B cell (primary cell): ENCODE data around the gene AMACR. TPM values are rescaled to one million over a fixed set of nuclear protein-coding genes. Genes with fewer than 3 reads are reported as not detected.

ENCODE experiments used
- ATAC-seq: fragments of 200-7000 bp; cut with Tn5 transposase; one replicate; pipeline ENCODE4 v1.10.0; 2021; ENCODE audit warnings: low read depth, mild to moderate bottlenecking, moderate number of reproducible peaks, moderate library complexity
- CTCF ChIA-PET: fragments of 350-600 bp; sonication (Branson Sonifier 250); formaldehyde crosslinking; loops from one replicate; lab custom pipeline; 2021; ENCODE audit warnings: antibody characterized with exemption, inconsistent platforms; lab: Charles Lee
- POLR2A ChIA-PET: fragments of 350-600 bp; sonication (Branson Sonifier 250); formaldehyde crosslinking; loops from one replicate; lab custom pipeline; 2021; ENCODE audit warnings: antibody characterized with exemption; lab: Charles Lee
- DNase-seq: peaks from one replicate; pipeline ENCODE4 v3.0.0; 2013
- H2AFZ ChIP-seq: 2 replicates; pipeline ENCODE4 v1.6.1; 2012; ENCODE audit warnings: mild to moderate bottlenecking, low read depth, low read length; ENCODE audit not compliant: insufficient read depth, poor library complexity, severe bottlenecking
- H3K27ac ChIP-seq, 2 donors: 1 replicate in 1 of 2; 2 replicates in 1 of 2; pipeline ENCODE4 v1.5.1; 2012 to 2013; ENCODE audit warnings: low read length in 2 of 2, mild to moderate bottlenecking in 2 of 2, moderate library complexity in 1 of 2
- H3K27me3 ChIP-seq, 4 experiments: fragments of 200-600 bp in 1 of 4; sonication (generic) in 1 of 4; replicated peaks in 1 of 4; 1 replicate in 2 of 4; 2 replicates in 2 of 4; pipeline versions ENCODE4 v1.6.1 to v1.7.0; 2013 to 2016; ENCODE audit warnings: low read length in 3 of 4, mild to moderate bottlenecking in 2 of 4, mixed read lengths in 1 of 4, moderate library complexity in 1 of 4; ENCODE audit not compliant: insufficient read depth in 4 of 4, control insufficient read depth in 3 of 4; ENCODE audit errors: control extremely low read depth in 1 of 4
- H3K36me3 ChIP-seq, 2 experiments: replicated peaks in 1 of 2; 1 replicate in 1 of 2; 2 replicates in 1 of 2; pipeline versions ENCODE4 v1.6.1 to v1.7.1; 2013; ENCODE audit warnings: low read length in 1 of 2; ENCODE audit not compliant: insufficient read depth in 2 of 2, control insufficient read depth in 1 of 2; ENCODE audit errors: control extremely low read depth in 1 of 2, extremely low read depth in 1 of 2
- H3K4me1 ChIP-seq, 2 donors: fragments of 200-600 bp in 1 of 2; sonication (generic) in 1 of 2; 1 replicate in 1 of 2; 2 replicates in 1 of 2; pipeline versions ENCODE4 v1.5.1 to v1.6.1; 2013 to 2017; ENCODE audit warnings: low read length in 2 of 2; ENCODE audit not compliant: control insufficient read depth in 2 of 2, insufficient read depth in 2 of 2
- H3K4me2 ChIP-seq: replicated peaks from 2 replicates; pipeline ENCODE3; 2012; ENCODE audit warnings: mild to moderate bottlenecking, low read depth, low read length; ENCODE audit not compliant: poor library complexity, severe bottlenecking
- H3K4me3 ChIP-seq, 5 experiments: fragments of 200-600 bp in 1 of 5; sonication (generic) in 1 of 5; 1 replicate in 3 of 5; 2 replicates in 2 of 5; pipeline versions ENCODE4 v1.5.1 to v1.7.0; 2011 to 2016; ENCODE audit warnings: low read length in 4 of 5, mild to moderate bottlenecking in 4 of 5, low read depth in 2 of 5, control low read depth in 1 of 5, moderate library complexity in 1 of 5; ENCODE audit not compliant: insufficient read depth in 1 of 5; ENCODE audit errors: control extremely low read depth in 1 of 5, extremely low read depth in 1 of 5
- H3K79me2 ChIP-seq: fragments of 200-600 bp; sonication (generic); one replicate; pipeline ENCODE4 v1.6.0; 2016; ENCODE audit warnings: low read length; ENCODE audit not compliant: control insufficient read depth, insufficient read depth
- H3K9ac ChIP-seq: fragments of 200-600 bp; sonication (generic); 2 replicates; pipeline ENCODE4 v1.6.1; 2017; ENCODE audit warnings: mild to moderate bottlenecking, low read length, moderate library complexity
- H3K9me3 ChIP-seq, 3 donors: one replicate each; pipeline versions ENCODE4 v1.6.1 to v1.7.1; 2013; ENCODE audit warnings: low read length in 2 of 3; ENCODE audit not compliant: control insufficient read depth in 2 of 3, insufficient read depth in 1 of 3; ENCODE audit errors: control extremely low read depth in 1 of 3
- H4K20me1 ChIP-seq: 2 replicates; pipeline ENCODE4 v1.6.0; 2012; ENCODE audit warnings: mild to moderate bottlenecking, low read length; ENCODE audit not compliant: insufficient read depth, control insufficient read depth, poor library complexity, severe bottlenecking
- H3K27ac Mint-ChIP-seq: one replicate; pipeline ENCODE4 v1.8.0; 2021; ENCODE audit warnings: mixed read lengths
- H3K27me3 Mint-ChIP-seq: one replicate; pipeline ENCODE4 v1.8.0; 2021; ENCODE audit warnings: mixed read lengths
- H3K4me1 Mint-ChIP-seq: one replicate; pipeline ENCODE4 v1.8.0; 2021; ENCODE audit warnings: mixed read lengths
- H3K4me3 Mint-ChIP-seq: one replicate; pipeline ENCODE4 v1.8.0; 2021; ENCODE audit warnings: mixed read lengths
- H3K9me3 Mint-ChIP-seq: one replicate; pipeline ENCODE4 v1.8.0; 2022; ENCODE audit warnings: mixed read lengths; ENCODE audit not compliant: insufficient read depth
- CTCF ChIP-seq: fragments of 200-600 bp; IDR thresholded peaks from one replicate; pipeline ENCODE4 v1.8.0; 2022; ENCODE audit warnings: antibody characterized with exemption, mild to moderate bottlenecking
- EZH2 ChIP-seq: IDR thresholded peaks from 2 replicates; pipeline ENCODE4 v1.6.1; 2012; ENCODE audit warnings: borderline replicate concordance, low read depth, mild to moderate bottlenecking, moderate library complexity, low read length; ENCODE audit not compliant: insufficient read depth, poor library complexity, severe bottlenecking
- WGBS: methylation state at CpG from one replicate; pipeline ENCODE4 v1.1.5; 2013; ENCODE audit warnings: missing lambda C conversion rate; ENCODE audit not compliant: insufficient coverage; 5-methylcytosine and 5-hydroxymethylcytosine counted together
- intact Hi-C: fragments of 100-400 bp; cut with micrococcal nuclease; formaldehyde crosslinking; loops from one replicate; pipeline ENCODE4 v1.10.0; 2022
- polyA plus RNA-seq: library from polyadenylated mRNA; depleted of rRNA; stranded (reverse); fragments of >200 nt; gene quantifications from 2 replicates; pipeline ENCODE4 v1.2.3, GENCODE V29; 2012
- total RNA-seq, 2 donors: library from RNA; stranded (reverse); fragments of 120-200 nt in 1 of 2; gene quantifications; 1 replicate in 1 of 2; 2 replicates in 1 of 2; pipeline versions ENCODE4 v1.2.3 to v1.2.4, GENCODE V29; 2013 to 2022

AMACR gene
- total and polyA plus RNA-seq, 2 donors (not counting 1 experiment from before 2014, with no cell fraction given): 2.6 to 5.8 TPM

GRCh38 chr5:34001241-34001841 lies 6.5 kb downstream of the AMACR start:
- intact Hi-C loops: no loop called here
- CTCF ChIA-PET: interaction anchor here (0.6 to 2.2 kb wide), 4 partner anchors 67 to 1556 kb away, joined by 3 to 8 read pairs (median 4); no protein-coding TSS in a partner anchor
- Mint-ChIP-seq H3K27me3 (no peaks in the 10 kb centered on the region), H3K4me1 (no peaks in the 10 kb centered on the region), H3K4me3 (no peak overlapping the region), H3K9me3 (no peaks in the 10 kb centered on the region), H3K27ac (no peak overlapping the region)
- H3K4me3 ChIP-seq: no peak overlapping the region
- H4K20me1 ChIP-seq: no peaks in the 10 kb centered on the region
- no peak for ATAC-seq
- H3K36me3 ChIP-seq: peaks cover 8 to 11% of the 10 kb centered on the region in 2 experiments
- H3K4me1 ChIP-seq: no peaks in the 10 kb centered on the region
- no peak overlapping the region for H3K9ac ChIP-seq
- POLR2A ChIA-PET: no interaction called here
- TF ChIP-seq EZH2 (no peak), CTCF (no peak)
- H2AFZ ChIP-seq: no peak overlapping the region
- H3K9me3 ChIP-seq: no peaks in the 10 kb centered on the region
- DNase-seq: no peak
- H3K27ac ChIP-seq: no peak overlapping the region
- H3K79me2 ChIP-seq: no peaks in the 10 kb centered on the region
- no peak overlapping the region for H3K4me2 ChIP-seq
- WGBS: 99% methylated on average over 8 of the region's 10 CpGs
- no peaks in the 10 kb centered on the region for H3K27me3 ChIP-seq

GRCh38 chr5:33999978-34000377 lies 7.9 kb downstream of the AMACR start:
- H3K27ac ChIP-seq: no peak overlapping the region
- H2AFZ ChIP-seq: no peak overlapping the region
- Mint-ChIP-seq H3K4me1 (no peaks in the 10 kb centered on the region), H3K9me3 (no peaks in the 10 kb centered on the region), H3K27me3 (no peaks in the 10 kb centered on the region), H3K4me3 (no peak overlapping the region), H3K27ac (no peak overlapping the region)
- H3K79me2 ChIP-seq: no peaks in the 10 kb centered on the region
- ATAC-seq (no peak), DNase-seq (no peak)
- H3K36me3 ChIP-seq: peaks cover 11 to 14% of the 10 kb centered on the region in 2 experiments
- intact Hi-C loops: no loop called here
- H3K27me3 ChIP-seq: no peaks in the 10 kb centered on the region
- H3K9ac ChIP-seq: no peak overlapping the region
- no peak overlapping the region for H3K4me2 ChIP-seq
- no peaks in the 10 kb centered on the region for H3K4me1 ChIP-seq
- no peak overlapping the region for H3K4me3 ChIP-seq
- CTCF ChIA-PET: interaction anchor here (2.2 kb wide), 1 partner anchor 465 kb away, joined by 8 read pairs; no protein-coding TSS in a partner anchor
- H3K9me3 ChIP-seq: no peaks in the 10 kb centered on the region
- WGBS: 100% methylated on average over 1 of the region's 4 CpGs
- H4K20me1 ChIP-seq: no peaks in the 10 kb centered on the region
- POLR2A ChIA-PET: no interaction called here
- TF ChIP-seq CTCF (no peak), EZH2 (no peak)
